Common myeloid progenitor, CD34-positive (primary cell): ENCODE measurements around the gene HOXA9.

Experiments
- CTCF ChIA-PET: fragments of 350-600 bp; sonication (Branson Sonifier 250); formaldehyde crosslinking; loops from one replicate; lab custom pipeline; 2021; ENCODE audit warnings: antibody characterized with exemption; lab: Charles Lee
- POLR2A ChIA-PET: fragments of 350-600 bp; sonication (Branson Sonifier 250); formaldehyde crosslinking; loops from one replicate; lab custom pipeline; 2021; ENCODE audit warnings: antibody characterized with exemption; lab: Charles Lee
- DNase-seq, 3 donors: peaks; one replicate each; pipeline versions ENCODE4 v3.0.0 to v3.0.0-alpha.2; 2013
- H3K27ac ChIP-seq, 2 experiments: 1 replicate in 1 of 2; 2 replicates in 1 of 2; pipeline ENCODE4 v1.7.0; 2013; ENCODE audit warnings: inconsistent platforms in 2 of 2, low read length in 2 of 2, mild to moderate bottlenecking in 2 of 2, low read depth in 1 of 2, moderate library complexity in 1 of 2; ENCODE audit not compliant: severe bottlenecking in 2 of 2, insufficient read depth in 1 of 2, poor library complexity in 1 of 2
- H3K27me3 ChIP-seq, 5 experiments: replicated peaks in 2 of 5; 1 replicate in 3 of 5; 2 replicates in 2 of 5; pipeline versions ENCODE4 v1.6.1 to v1.7.0; 2013; ENCODE audit warnings: low read length in 4 of 5, mild to moderate bottlenecking in 2 of 5, moderate library complexity in 2 of 5, inconsistent platforms in 1 of 5; ENCODE audit not compliant: insufficient read depth in 5 of 5, control insufficient read depth in 4 of 5
- H3K36me3 ChIP-seq, 4 experiments: 1 replicate in 2 of 4; 2 replicates in 2 of 4; pipeline versions ENCODE4 v1.6.1 to v1.7.0; 2013; ENCODE audit warnings: low read length in 3 of 4, control low read depth in 1 of 4, mild to moderate bottlenecking in 1 of 4; ENCODE audit not compliant: control insufficient read depth in 4 of 4, insufficient read depth in 4 of 4
- H3K4me1 ChIP-seq, 4 experiments: 1 replicate in 3 of 4; 2 replicates in 1 of 4; pipeline versions ENCODE4 v1.6.1 to v1.7.1; 2013; ENCODE audit warnings: low read length in 3 of 4, mild to moderate bottlenecking in 3 of 4, control low read depth in 1 of 4, inconsistent platforms in 1 of 4, moderate library complexity in 1 of 4; ENCODE audit not compliant: control insufficient read depth in 4 of 4, insufficient read depth in 4 of 4; ENCODE audit errors: control extremely low read depth in 1 of 4
- H3K4me3 ChIP-seq, 7 experiments: 1 replicate in 4 of 7; 2 replicates in 3 of 7; pipeline versions ENCODE4 v1.5.1 to v1.7.0; 2013; ENCODE audit warnings: mild to moderate bottlenecking in 7 of 7, low read length in 6 of 7, moderate library complexity in 6 of 7, inconsistent platforms in 2 of 7, low read depth in 2 of 7, control low read depth in 1 of 7; ENCODE audit not compliant: insufficient read depth in 4 of 7, control insufficient read depth in 1 of 7; ENCODE audit errors: extremely low read depth in 1 of 7
- H3K9me3 ChIP-seq, 5 experiments: 1 replicate in 4 of 5; 2 replicates in 1 of 5; pipeline versions ENCODE4 v1.6.1 to v1.7.1; 2013; ENCODE audit warnings: low read length in 4 of 5, mild to moderate bottlenecking in 2 of 5, inconsistent platforms in 1 of 5, low read depth in 1 of 5, moderate library complexity in 1 of 5; ENCODE audit not compliant: control insufficient read depth in 4 of 5, insufficient read depth in 2 of 5; ENCODE audit errors: control extremely low read depth in 1 of 5
- WGBS: methylation state at CpG from one replicate; pipeline ENCODE4 v1.1.5; 2013; ENCODE audit not compliant: insufficient coverage; 5-methylcytosine and 5-hydroxymethylcytosine counted together

Gene HOXA9

GRCh38 chr7:27121684-27122076 is 43.7 kb downstream of the HOXA9 start:
- H3K4me1 ChIP-seq = peaks cover 0 to 5% (median 0%) of the 10 kb centered on the region in 4 experiments
- WGBS = 97% methylated on average over 7 of the region's 7 CpGs
- no peak overlapping the region for H3K27ac ChIP-seq
- H3K4me3 ChIP-seq = no peak overlapping the region
- no peak for DNase-seq
- CTCF ChIA-PET = no interaction called here
- peaks cover 6 to 94% (median 75%) of the 10 kb centered on the region in 4 experiments for H3K36me3 ChIP-seq
- no peaks in the 10 kb centered on the region for H3K27me3 ChIP-seq
- no peaks in the 10 kb centered on the region for H3K9me3 ChIP-seq
- POLR2A ChIA-PET = no interaction called here

- peaks cover 10 to 91% (median 70%) of the 10 kb centered on the region in 4 experiments for H3K36me3 ChIP-seq
- H3K9me3 ChIP-seq = no peaks in the 10 kb centered on the region
- H3K4me3 ChIP-seq = no peak overlapping the region
- peaks cover 0 to 5% (median 0%) of the 10 kb centered on the region in 4 experiments for H3K4me1 ChIP-seq
- WGBS = 80% methylated on average over 1 of the region's 1 CpG
- peak overlapping the region in 1 of 2 experiments; percentile 19 for H3K27ac ChIP-seq
- ChIA-PET CTCF (interaction anchor here (1.1 to 3.3 kb wide), 5 partner anchors 9 to 29 kb away, joined by 3 to 10 read pairs (median 4); partner anchors contain the start of genes HOXA4 and HOXA6), POLR2A (no interaction called here)
- DNase-seq = no peak
- H3K27me3 ChIP-seq = no peaks in the 10 kb centered on the region
Measured at GRCh38 chr7:27119412-27119911, 45.9 kb downstream of the HOXA9 start.

GRCh38 chr7:27118580-27118979 is 46.8 kb downstream of the HOXA9 start:
- H3K4me1 ChIP-seq = peaks cover 0 to 5% (median 0%) of the 10 kb centered on the region in 4 experiments
- H3K4me3 ChIP-seq = no peak overlapping the region
- POLR2A ChIA-PET = interaction anchor here (0.6 kb wide), 1 partner anchor 254 kb away, joined by 3 read pairs; no protein-coding TSS in a partner anchor
- H3K9me3 ChIP-seq = no peaks in the 10 kb centered on the region
- CTCF ChIA-PET = interaction anchor here (0.7 to 3.3 kb wide), 3 partner anchors 13 to 30 kb away, joined by 3 to 10 read pairs (median 3); partner anchors contain the start of genes HOXA4 and HOXA6
- WGBS = 93% methylated on average over 1 of the region's 3 CpGs
- H3K27me3 ChIP-seq = no peaks in the 10 kb centered on the region
- peaks cover 10 to 84% (median 65%) of the 10 kb centered on the region in 4 experiments for H3K36me3 ChIP-seq
- no peak overlapping the region for H3K27ac ChIP-seq
- no peak for DNase-seq

GRCh38 chr7:27117887-27118491 is 47.3 kb downstream of the HOXA9 start:
- Histone ChIP-seq H3K27ac (no peak overlapping the region), H3K36me3 (peaks cover 10 to 84% (median 67%) of the 10 kb centered on the region in 4 experiments), H3K9me3 (no peaks in the 10 kb centered on the region), H3K4me3 (no peak overlapping the region), H3K27me3 (no peaks in the 10 kb centered on the region), H3K4me1 (peaks cover 0 to 2% (median 0%) of the 10 kb centered on the region in 4 experiments)
- CTCF ChIA-PET = interaction anchor here (0.7 to 3.3 kb wide), 3 partner anchors 10 to 13 kb away, joined by 3 to 10 read pairs (median 5); partner anchors contain the start of gene HOXA4
- POLR2A ChIA-PET = interaction anchor here (0.6 kb wide), 1 partner anchor 253 kb away, joined by 3 read pairs; no protein-coding TSS in a partner anchor
- WGBS = 95% methylated on average over 13 of the region's 19 CpGs
- DNase-seq = no peak

- WGBS = 96% methylated on average over 8 of the region's 12 CpGs
- peaks cover 10 to 78% (median 62%) of the 10 kb centered on the region in 4 experiments for H3K36me3 ChIP-seq
- H3K4me3 ChIP-seq = no peak overlapping the region
- DNase-seq = no peak
- H3K27ac ChIP-seq = no peak overlapping the region
- POLR2A ChIA-PET = no interaction called here
- no peaks in the 10 kb centered on the region for H3K4me1 ChIP-seq
- H3K9me3 ChIP-seq = no peaks in the 10 kb centered on the region
- CTCF ChIA-PET = interaction anchor here (1.3 to 1.5 kb wide), 2 partner anchors 9 to 13 kb away, joined by 5 read pairs; partner anchors contain the start of gene HOXA4
- no peaks in the 10 kb centered on the region for H3K27me3 ChIP-seq
Measured at GRCh38 chr7:27116962-27117886, 48.1 kb downstream of the HOXA9 start.

GRCh38 chr7:27116031-27116961 is 49.0 kb downstream of the HOXA9 start:
- DNase-seq = no peak
- Histone ChIP-seq H3K27me3 (no peaks in the 10 kb centered on the region), H3K4me1 (no peaks in the 10 kb centered on the region), H3K36me3 (peaks cover 11 to 74% (median 56%) of the 10 kb centered on the region in 4 experiments), H3K9me3 (no peaks in the 10 kb centered on the region), H3K27ac (no peak overlapping the region), H3K4me3 (no peak overlapping the region)
- ChIA-PET POLR2A (no interaction called here), CTCF (interaction anchor here (1.3 to 1.5 kb wide), 2 partner anchors 8 to 14 kb away, joined by 5 read pairs; partner anchors contain the start of gene HOXA4)
- WGBS = 97% methylated on average over 17 of the region's 20 CpGs
